B cell (primary cell): ENCODE measurements around the gene CIC.

Experiments used
- CTCF ChIP-seq: fragments of 200-600 bp; IDR thresholded peaks from one replicate; pipeline ENCODE4 v1.8.0; 2022; ENCODE audit warnings: antibody characterized with exemption, mild to moderate bottlenecking
- EZH2 ChIP-seq: IDR thresholded peaks from 2 replicates; pipeline ENCODE4 v1.6.1; 2012; ENCODE audit warnings: borderline replicate concordance, low read depth, mild to moderate bottlenecking, moderate library complexity, low read length; ENCODE audit not compliant: insufficient read depth, poor library complexity, severe bottlenecking

GRCh38 chr19:42344336-42344893 is 75.4 kb downstream of the CIC start:
- no peak for TF ChIP-seq CTCF
- TF ChIP-seq EZH2: no peak
